Right renal pelvis (tissue), 4 donors: Measurements from ENCODE around the gene GRB10. TPM values are rescaled to one million over a fixed set of nuclear protein-coding genes. Genes with fewer than 3 reads are reported as not detected.
"Not testable (repeated sequence)": the region's sequence is repeated elsewhere in the genome, so short reads cannot be mapped to it uniquely, and the experiment has no call there.

Source experiments
- DNase-seq, 4 donors: peaks; one replicate each; pipeline ENCODE4 v3.0.0-alpha.2; 2013; ENCODE audit warnings: low read depth in 4 of 4, low spot score in 3 of 4, missing footprints in 1 of 4
- polyA plus RNA-seq, 4 donors: library from polyadenylated mRNA; unstranded; fragments of 120-200 nt; gene quantifications; one replicate each; pipeline ENCODE4 v1.2.1, GENCODE V29; 2013; ENCODE audit not compliant: insufficient read length in 4 of 4

GRB10 gene
- polyA plus RNA-seq, 4 donors = 31.4 to 40.4 (median 32.4) TPM

DNA sequence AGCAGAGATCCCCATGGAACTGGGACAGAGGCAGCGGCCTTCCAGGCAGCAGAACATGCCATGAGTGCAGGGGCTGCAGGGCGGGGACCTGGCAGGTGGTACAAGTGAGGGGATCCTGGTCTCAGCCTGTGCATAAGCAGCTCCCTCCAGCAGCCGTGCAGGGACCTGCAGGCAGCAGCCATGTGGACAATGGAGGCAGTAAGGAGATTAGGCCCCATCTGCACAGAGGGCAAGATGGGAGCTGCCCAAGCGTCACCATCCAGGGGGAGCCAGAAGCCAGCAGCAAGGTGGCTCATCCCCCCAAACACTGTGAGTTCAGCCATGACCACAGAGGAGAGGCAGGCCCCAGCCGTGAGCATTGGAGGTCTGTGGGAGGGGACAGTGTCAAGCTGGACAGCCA is 220.6 kb downstream of the GRB10 start:
- DNase-seq = no peak

GRCh38 chr7:50560865-50561351 is 221.8 kb downstream of the GRB10 start:
- DNase-seq = no peak

GRCh38 chr7:50559881-50560280 is 222.8 kb downstream of the GRB10 start:
- DNase-seq = no peak

DNA sequence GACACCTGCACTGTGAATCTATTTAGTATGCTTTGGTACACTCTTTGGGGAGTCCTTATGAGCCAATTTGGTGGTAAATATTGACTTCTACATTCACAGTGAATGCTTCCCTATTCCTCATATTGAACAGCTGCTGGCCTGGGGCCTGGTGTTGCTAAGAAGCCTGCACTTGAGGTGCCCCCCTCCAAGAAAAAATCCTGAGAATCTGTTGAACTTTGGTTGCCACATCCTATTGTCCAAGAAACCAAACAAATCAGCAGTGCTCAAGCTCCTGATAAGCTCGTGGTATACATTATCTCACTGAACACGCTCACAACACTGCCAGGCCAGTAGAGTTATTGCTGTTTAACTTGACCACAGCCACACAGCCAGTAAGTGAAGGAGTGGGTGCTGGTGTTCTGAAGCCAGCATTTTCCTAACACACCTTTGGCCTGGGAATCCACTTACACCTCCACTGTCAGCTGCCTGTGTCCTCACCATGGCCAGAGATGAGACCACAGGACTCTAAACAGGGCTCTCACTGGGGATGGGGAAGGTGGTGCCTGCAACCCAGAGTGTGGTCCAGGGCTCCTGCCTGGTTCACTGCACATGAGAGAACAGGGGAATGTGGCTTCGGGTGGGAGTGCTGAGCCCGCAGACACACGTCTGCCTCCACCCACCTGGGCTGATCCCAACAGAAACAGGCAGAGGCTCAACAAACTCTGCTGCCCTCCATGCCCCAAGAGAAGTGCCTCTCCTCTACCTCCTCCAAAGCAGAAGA is 224.2 kb downstream of the GRB10 start:
- DNase-seq = peak in 1 of 4 donors; percentile 22

GRCh38 chr7:50557099-50557498 is 225.6 kb downstream of the GRB10 start:
- DNase-seq = no peak

- no peak for DNase-seq
Observed at GRCh38 chr7:50556247-50556991, 226.3 kb downstream of the GRB10 start.

DNA sequence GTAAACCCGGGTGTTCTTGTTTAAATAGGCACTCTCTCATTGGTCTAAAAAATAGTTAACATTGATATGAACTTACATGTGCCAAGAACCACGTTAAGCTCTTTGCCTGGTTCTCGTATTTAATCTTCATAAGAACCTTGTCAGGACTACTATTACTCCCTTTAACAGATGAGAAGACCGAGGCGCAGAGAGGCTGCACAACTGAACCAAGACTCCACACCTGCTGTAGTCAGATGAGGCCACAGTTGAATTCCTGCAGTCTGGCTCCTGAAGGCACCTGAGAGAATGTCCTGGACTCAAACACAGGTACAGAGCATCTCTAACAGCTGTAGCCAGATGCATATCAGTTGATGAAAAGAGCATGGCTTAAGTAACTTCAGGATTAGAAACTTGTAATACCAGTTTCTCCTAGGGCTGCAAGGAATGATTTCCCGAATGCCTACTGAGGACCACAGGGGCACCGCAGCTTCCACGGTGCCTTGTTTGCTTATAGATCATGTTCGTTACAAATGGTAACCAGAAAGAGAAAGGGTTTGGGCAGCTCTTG is 227.0 kb downstream of the GRB10 start:
- DNase-seq = no peak

DNA sequence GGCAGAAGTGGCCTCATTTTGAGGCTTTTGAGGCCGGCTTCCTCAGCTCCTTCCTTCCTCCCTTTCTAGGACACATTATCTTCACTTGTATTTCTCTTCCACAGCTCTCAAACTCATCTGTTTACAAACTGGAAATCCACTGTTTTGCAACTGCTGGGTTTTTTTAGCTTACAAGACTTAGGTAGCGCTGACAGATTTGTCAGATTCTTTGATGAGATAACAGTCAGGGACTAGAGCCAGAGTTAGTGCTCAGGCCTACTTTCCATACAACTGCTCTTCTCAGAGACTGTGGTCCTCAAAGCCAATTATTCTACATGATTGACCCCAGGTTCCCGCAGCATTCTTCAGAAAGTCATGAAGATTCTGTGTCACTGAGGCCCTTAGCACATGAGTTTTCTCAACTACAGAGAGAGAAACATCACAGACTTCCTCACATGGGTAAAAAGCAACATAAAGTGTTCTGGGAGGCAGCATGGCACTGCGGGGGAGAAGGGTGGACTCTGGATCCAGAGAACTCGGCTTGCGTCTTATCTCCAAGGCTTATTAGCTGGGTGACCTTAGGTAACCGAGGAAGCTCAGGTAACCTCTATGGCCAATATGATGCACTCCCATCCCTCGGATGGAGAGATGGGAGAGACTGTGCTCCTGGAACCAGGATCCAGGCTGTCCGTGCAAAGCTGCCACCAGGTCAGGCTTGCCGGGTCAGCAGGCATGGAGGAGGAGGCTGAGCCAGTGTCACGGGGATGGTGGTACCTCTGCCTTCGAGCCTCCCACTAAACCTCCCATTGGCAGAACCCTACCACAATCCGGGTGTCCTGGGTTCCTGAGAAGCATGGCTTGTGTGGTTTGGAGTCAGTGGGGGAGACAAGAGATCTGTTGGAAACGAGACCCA is 228.0 kb downstream of the GRB10 start:
- no peak for DNase-seq

GRCh38 chr7:50553973-50554372 is 228.7 kb downstream of the GRB10 start:
- DNase-seq = no peak

DNA sequence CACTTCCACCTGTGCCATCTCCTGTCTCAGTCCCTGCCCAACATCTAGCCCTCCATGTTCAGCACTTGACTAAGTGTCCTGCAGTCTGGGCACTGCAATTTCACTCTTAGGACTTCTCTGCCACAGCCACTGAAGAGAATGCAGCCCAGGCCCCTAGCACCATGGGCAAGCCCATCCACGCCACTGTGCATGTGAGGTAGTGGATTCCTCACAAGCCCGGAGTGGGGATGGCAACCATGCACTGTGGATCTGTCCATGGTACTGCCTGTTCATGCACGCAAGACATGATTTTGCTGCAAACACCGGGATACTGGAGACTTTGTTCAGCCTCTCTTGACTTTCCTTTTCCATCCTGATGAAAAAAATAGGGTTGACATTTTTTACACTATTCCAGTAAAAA is 229.8 kb downstream of the GRB10 start:
- DNase-seq = peak in 1 of 4 donors; percentile 36

GRCh38 chr7:50552139-50552538 is 230.6 kb downstream of the GRB10 start:
- DNase-seq = no peak

DNA sequence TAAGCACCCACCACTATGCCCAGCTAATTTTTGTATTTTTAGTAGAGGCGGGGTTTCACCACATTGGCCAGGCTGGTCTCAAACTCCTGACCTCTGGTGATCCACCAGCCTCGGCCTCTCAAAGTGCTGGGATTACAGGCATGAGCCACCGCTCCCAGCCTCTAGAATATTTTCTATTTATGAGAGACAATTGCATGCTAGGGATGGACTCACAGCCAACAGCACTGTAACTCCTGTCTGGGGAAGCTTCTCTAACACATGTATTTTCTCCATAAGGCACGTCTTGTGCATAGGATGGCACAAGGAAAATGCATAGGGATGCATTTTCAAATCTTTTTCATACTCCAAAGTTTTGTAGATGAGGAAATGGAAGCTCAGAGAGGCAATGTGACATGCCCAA is 237.1 kb downstream of the GRB10 start:
- not testable (repeated sequence) for DNase-seq

DNA sequence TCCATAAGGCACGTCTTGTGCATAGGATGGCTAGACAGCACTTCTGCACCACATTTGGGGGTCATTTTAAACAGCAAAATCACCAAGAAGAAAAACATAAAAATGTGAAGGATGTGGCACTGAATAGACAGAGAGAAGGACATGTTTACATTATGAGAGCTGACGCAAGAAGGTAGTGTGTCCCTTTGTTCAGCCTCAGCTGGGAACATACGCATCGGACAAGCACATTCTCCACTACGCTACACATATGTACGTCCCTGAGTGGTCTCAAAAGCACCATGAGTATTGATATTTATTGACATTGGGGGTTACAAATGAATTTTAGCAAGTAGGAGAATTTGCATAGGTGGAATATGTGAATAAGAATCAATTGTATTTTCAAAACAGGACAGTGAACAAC is 237.7 kb downstream of the GRB10 start:
- no peak for DNase-seq

DNA sequence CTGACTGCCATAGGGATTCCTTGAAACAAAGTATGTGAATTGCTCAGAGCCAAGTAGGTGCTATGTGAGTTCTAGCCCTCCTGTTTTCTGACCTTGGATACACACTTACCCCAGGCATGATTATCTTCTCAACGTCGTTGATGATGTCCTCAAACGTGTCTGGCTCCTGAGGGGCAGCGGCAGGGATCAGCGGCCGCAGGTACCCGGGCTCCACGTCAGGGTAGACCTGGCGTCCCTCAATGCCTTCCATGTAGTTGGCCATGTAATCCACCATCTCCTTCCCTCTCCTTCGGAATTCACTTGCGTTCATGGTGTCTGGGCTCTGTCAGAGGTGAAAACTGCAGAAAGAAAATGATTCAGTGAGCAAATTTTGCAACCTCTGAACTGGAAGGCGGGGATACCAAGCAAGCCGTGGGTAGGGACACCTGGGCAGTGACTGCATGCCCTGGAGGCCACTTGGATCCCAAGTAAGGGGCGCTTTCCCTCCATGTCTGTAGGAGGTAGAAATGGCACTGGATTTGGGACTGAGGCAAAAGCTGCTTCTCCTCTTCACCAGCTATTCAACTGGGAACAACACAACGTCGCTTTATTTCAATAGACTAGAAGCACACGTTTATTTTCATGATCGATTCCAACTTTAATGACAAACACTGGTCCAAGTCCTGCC is 238.8 kb downstream of the GRB10 start:
- DNase-seq = no peak

GRCh38 chr7:50542132-50542531 is 240.6 kb downstream of the GRB10 start:
- DNase-seq = no peak

GRCh38 chr7:50540785-50541579 is 241.7 kb downstream of the GRB10 start:
- no peak for DNase-seq
